A549 (cell line): ENCODE data around the gene NAPA.

Experiments
- BHLHE40 ChIP-seq: IDR thresholded peaks from 2 replicates; pipeline ENCODE4 v1.6.1; 2012; ENCODE audit warnings: low read depth, low read length, inconsistent platforms
- CTCF ChIP-seq: fragments of >200 bp; sonication (Bioruptor Twin); formaldehyde crosslinking; IDR thresholded peaks from 3 replicates; pipeline ENCODE4 v1.5.1; 2016
- EP300 ChIP-seq, 2 experiments: fragments of >200 bp; sonication (Bioruptor Twin); formaldehyde crosslinking; IDR thresholded peaks; 2 replicates in 1 of 2; 3 replicates in 1 of 2; pipeline ENCODE4 v1.6.1; 2016 to 2017
- KDM1A ChIP-seq: fragments of 200-600 bp; sonication (generic); IDR thresholded peaks from 2 replicates; pipeline ENCODE4 v1.6.1; 2016; ENCODE audit warnings: low read depth, mild to moderate bottlenecking
- KDM5A ChIP-seq: fragments of 200-600 bp; sonication (generic); IDR thresholded peaks from 2 replicates; pipeline ENCODE4 v1.6.1; 2016; ENCODE audit warnings: antibody characterized with exemption, mild to moderate bottlenecking
- POLR2A ChIP-seq: IDR thresholded peaks from 2 replicates; pipeline ENCODE4 v1.6.1; 2012; ENCODE audit warnings: mild to moderate bottlenecking, low read length
- REST ChIP-seq: fragments of 200-600 bp; sonication (generic); IDR thresholded peaks from 2 replicates; pipeline ENCODE4 v1.6.1; 2016; ENCODE audit warnings: antibody characterized with exemption, mild to moderate bottlenecking, moderate library complexity
- TP53 ChIP-seq: fragments of 250-450 bp; sonication (Bioruptor Pico); IDR thresholded peaks from 2 replicates; pipeline ENCODE4 v1.5.0; 2021; ENCODE audit warnings: mild to moderate bottlenecking, moderate library complexity
- TF ChIP-seq, protein P1 (sequence below): IDR thresholded peaks from 2 replicates; pipeline ENCODE4 v1.6.1; 2012

- TF ChIP-seq KDM5A (no peak), POLR2A (no peak), CTCF (no peak), TP53 (CRISPR knock-in tag) (no peak), BHLHE40 (no peak), EP300 (IDR thresholded peaks at IDR 0.05) (no peak), REST (no peak), KDM1A (no peak)
- TF ChIP-seq, protein P1, sequence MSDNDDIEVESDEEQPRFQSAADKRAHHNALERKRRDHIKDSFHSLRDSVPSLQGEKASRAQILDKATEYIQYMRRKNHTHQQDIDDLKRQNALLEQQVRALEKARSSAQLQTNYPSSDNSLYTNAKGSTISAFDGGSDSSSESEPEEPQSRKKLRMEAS, result no peak
Observed at GRCh38 chr19:47487551-47488515, 27.0 kb downstream of the NAPA start.
